ENCODE measurements around the gene RERE.

- TF ChIP-seq CTCF (IDR thresholded peaks at IDR 0.05; ENCODE audit: poor library complexity) = no peak
- TF ChIP-seq EZH2 (IDR thresholded peaks at IDR 0.05; ENCODE audit: borderline replicate concordance) = no peak
Observed at GRCh38 chr1:8751984-8752383, 65.5 kb downstream of the RERE start.

Measured in hepatocyte (in vitro differentiated cells).